ENCODE measurements around the gene TACC2. TPM values are rescaled to one million over a fixed set of nuclear protein-coding genes. Genes with fewer than 3 reads are reported as not detected.
"Not testable (repeated sequence)": the region's sequence is repeated elsewhere in the genome, so short reads cannot be mapped to it uniquely, and the experiment has no call there.

TACC2 gene
- total RNA-seq, 4 donors from 2014 or later = 191 to 400 (median 261) TPM

GRCh38 chr10:122091722-122092121 is 102.8 kb downstream of the TACC2 start:
- 80 to 84% methylated on average over 6 of the region's 6 CpGs for WGBS, 2 donors
- DNase-seq (ENCODE audit: low spot score in 2 of 2) = no peak
- intact Hi-C loops (cut with DNase I; ENCODE audit: low total_unique reads) = no loop called here
- TF ChIP-seq CTCF (IDR thresholded peaks at IDR 0.05) (no peak), POLR2A (IDR thresholded peaks at IDR 0.05) (no peak)
- H3K4me3 ChIP-seq (ENCODE audit: low read depth, poor library complexity, severe bottlenecking) = no peak overlapping the region

GRCh38 chr10:122093076-122093475 is 104.1 kb downstream of the TACC2 start:
- intact Hi-C loops (cut with DNase I; ENCODE audit: low total_unique reads) = no loop called here
- no peak overlapping the region for H3K4me3 ChIP-seq (ENCODE audit: low read depth, poor library complexity, severe bottlenecking)
- DNase-seq (ENCODE audit: low spot score in 2 of 2) = no peak
- 75 to 76% methylated on average over 3 of the region's 3 CpGs for WGBS, 2 donors
- TF ChIP-seq CTCF (IDR thresholded peaks at IDR 0.05) (no peak), POLR2A (IDR thresholded peaks at IDR 0.05) (no peak)

- 82 to 84% methylated on average over 10 of the region's 11 CpGs for WGBS, 2 donors
- H3K4me3 ChIP-seq (ENCODE audit: low read depth, poor library complexity, severe bottlenecking); DNase-seq (ENCODE audit: low spot score in 2 of 2); intact Hi-C loops (cut with DNase I; ENCODE audit: low total_unique reads): not testable (repeated sequence)
Measured at GRCh38 chr10:122096181-122096580, 107.2 kb downstream of the TACC2 start.

- no peak for DNase-seq (ENCODE audit: low spot score in 2 of 2)
- H3K4me3 ChIP-seq (ENCODE audit: low read depth, poor library complexity, severe bottlenecking) = no peak overlapping the region
- 74 to 82% methylated on average over 3 of the region's 3 CpGs for WGBS, 2 donors
- TF ChIP-seq POLR2A (IDR thresholded peaks at IDR 0.05) (no peak), CTCF (IDR thresholded peaks at IDR 0.05) (no peak)
- intact Hi-C loops (cut with DNase I; ENCODE audit: low total_unique reads) = no loop called here
Measured at GRCh38 chr10:122096705-122097104, 107.7 kb downstream of the TACC2 start.

GRCh38 chr10:122097935-122098334 is 109.0 kb downstream of the TACC2 start:
- intact Hi-C loops (cut with DNase I; ENCODE audit: low total_unique reads) = no loop called here
- TF ChIP-seq POLR2A (IDR thresholded peaks at IDR 0.05) (no peak), CTCF (IDR thresholded peaks at IDR 0.05) (no peak)
- WGBS, 2 donors = 81 to 85% methylated on average over 7 of the region's 7 CpGs
- H3K4me3 ChIP-seq (ENCODE audit: low read depth, poor library complexity, severe bottlenecking) = no peak overlapping the region
- DNase-seq (ENCODE audit: low spot score in 2 of 2) = no peak

- intact Hi-C loops (cut with DNase I; ENCODE audit: low total_unique reads) = no loop called here
- WGBS, 2 donors = 18 to 28% methylated on average over 6 to 8 of the region's 8 CpGs
- H3K4me3 ChIP-seq (ENCODE audit: low read depth, poor library complexity, severe bottlenecking) = no peak overlapping the region
- DNase-seq (ENCODE audit: low spot score in 2 of 2) = no peak
- TF ChIP-seq CTCF (IDR thresholded peaks at IDR 0.05) (no peak), POLR2A (IDR thresholded peaks at IDR 0.05) (no peak)
Measured at GRCh38 chr10:122098924-122099323, 110.0 kb downstream of the TACC2 start.

Measured in lower leg skin (tissue), 4 donors.